Measurements from ENCODE around the gene ANO4.

The ANO4 gene

GRCh38 chr12:100942984-100943749 is 148.6 kb downstream of the ANO4 start:
- DNase-seq (ENCODE audit: low read depth in 2 of 2), result no peak

GRCh38 chr12:100951756-100952155 is 157.2 kb downstream of the ANO4 start:
- DNase-seq (ENCODE audit: low read depth in 2 of 2), result no peak

GRCh38 chr12:100953217-100953616 is 158.6 kb downstream of the ANO4 start:
- no peak for DNase-seq (ENCODE audit: low read depth in 2 of 2)

- DNase-seq (ENCODE audit: low read depth in 2 of 2), result no peak
Observed at GRCh38 chr12:100953677-100954076, 159.1 kb downstream of the ANO4 start.

GRCh38 chr12:100954118-100954517 is 159.5 kb downstream of the ANO4 start:
- no peak for DNase-seq (ENCODE audit: low read depth in 2 of 2)

- no peak for DNase-seq (ENCODE audit: low read depth in 2 of 2)
Observed at GRCh38 chr12:100955139-100955538, 160.6 kb downstream of the ANO4 start.

GRCh38 chr12:100956311-100956852 is 161.8 kb downstream of the ANO4 start:
- no peak for DNase-seq (ENCODE audit: low read depth in 2 of 2)

GRCh38 chr12:100959481-100959880 is 164.9 kb downstream of the ANO4 start:
- no peak for DNase-seq (ENCODE audit: low read depth in 2 of 2)

- no peak for DNase-seq (ENCODE audit: low read depth in 2 of 2)
Observed at GRCh38 chr12:100962086-100962712, 167.6 kb downstream of the ANO4 start.

GRCh38 chr12:100963381-100963780 is 168.8 kb downstream of the ANO4 start:
- no peak for DNase-seq (ENCODE audit: low read depth in 2 of 2)

GRCh38 chr12:100964028-100964427 is 169.5 kb downstream of the ANO4 start:
- DNase-seq (ENCODE audit: low read depth in 2 of 2), result no peak

- no peak for DNase-seq (ENCODE audit: low read depth in 2 of 2)
Observed at GRCh38 chr12:100967189-100967588, 172.6 kb downstream of the ANO4 start.

- no peak for DNase-seq (ENCODE audit: low read depth in 2 of 2)
Observed at GRCh38 chr12:100970894-100971293, 176.3 kb downstream of the ANO4 start.

- no peak for DNase-seq (ENCODE audit: low read depth in 2 of 2)
Observed at GRCh38 chr12:100972121-100972520, 177.5 kb downstream of the ANO4 start.

GRCh38 chr12:100974341-100974740 is 179.8 kb downstream of the ANO4 start:
- no peak for DNase-seq (ENCODE audit: low read depth in 2 of 2)

GRCh38 chr12:100974747-100975146 is 180.2 kb downstream of the ANO4 start:
- no peak for DNase-seq (ENCODE audit: low read depth in 2 of 2)

GRCh38 chr12:100976735-100977134 is 182.2 kb downstream of the ANO4 start:
- no peak for DNase-seq (ENCODE audit: low read depth in 2 of 2)

GRCh38 chr12:100980856-100981255 is 186.3 kb downstream of the ANO4 start:
- no peak for DNase-seq (ENCODE audit: low read depth in 2 of 2)

- DNase-seq (ENCODE audit: low read depth in 2 of 2), result no peak
Observed at GRCh38 chr12:100982511-100983183, 188.1 kb downstream of the ANO4 start.

- DNase-seq (ENCODE audit: low read depth in 2 of 2), result no peak
Observed at GRCh38 chr12:100984796-100985195, 190.2 kb downstream of the ANO4 start.

- no peak for DNase-seq (ENCODE audit: low read depth in 2 of 2)
Observed at GRCh38 chr12:100986595-100987547, 192.3 kb downstream of the ANO4 start.

All from stimulated activated CD4-positive, alpha-beta T cell treated with anti-CD3 and anti-CD28 coated beads, Interleukin-12 subunit alpha, Interleukin-12 subunit beta, amount 100 ng/mL, for 24 hours (primary cell).